ENCODE measurements around the gene PIKFYVE. TPM values are rescaled to one million over a fixed set of nuclear protein-coding genes. Genes with fewer than 3 reads are reported as not detected.
A peak's percentile ranks its signal among the peaks of the same experiment; 100 is the strongest.
"Not testable (repeated sequence)": the region's sequence is repeated elsewhere in the genome, so short reads cannot be mapped to it uniquely, and the experiment has no call there.

PIKFYVE gene
- total RNA-seq, 1 experiment from 2014 or later, result 32.1 TPM

- intact Hi-C loops (cut with micrococcal nuclease; ENCODE audit: unreplicated experiment), result loop anchor here (10.0 kb wide), 1 partner anchor 642 kb away; the partner anchor contains the start of gene METTL21A
- H3K27me3 ChIP-seq (replicated peaks; ENCODE audit: insufficient read depth, low read depth, low read length, poor library complexity), result no peaks in the 10 kb centered on the region
- peak overlapping the region; percentile 89 for H3K27ac ChIP-seq (ENCODE audit: low read depth, low read length, poor library complexity, severe bottlenecking)
- no TSS peak for BruUV-seq (replicated peaks)
- peaks cover 3% of the 10 kb centered on the region for H3K36me3 ChIP-seq (ENCODE audit: insufficient read depth, low read length, poor library complexity, severe bottlenecking)
- TF ChIP-seq EZH2 (IDR thresholded peaks at IDR 0.05; ENCODE audit: borderline replicate concordance, low read depth, low read length, poor library complexity, severe bottlenecking), result no peak
- TF ChIP-seq, protein P1, sequence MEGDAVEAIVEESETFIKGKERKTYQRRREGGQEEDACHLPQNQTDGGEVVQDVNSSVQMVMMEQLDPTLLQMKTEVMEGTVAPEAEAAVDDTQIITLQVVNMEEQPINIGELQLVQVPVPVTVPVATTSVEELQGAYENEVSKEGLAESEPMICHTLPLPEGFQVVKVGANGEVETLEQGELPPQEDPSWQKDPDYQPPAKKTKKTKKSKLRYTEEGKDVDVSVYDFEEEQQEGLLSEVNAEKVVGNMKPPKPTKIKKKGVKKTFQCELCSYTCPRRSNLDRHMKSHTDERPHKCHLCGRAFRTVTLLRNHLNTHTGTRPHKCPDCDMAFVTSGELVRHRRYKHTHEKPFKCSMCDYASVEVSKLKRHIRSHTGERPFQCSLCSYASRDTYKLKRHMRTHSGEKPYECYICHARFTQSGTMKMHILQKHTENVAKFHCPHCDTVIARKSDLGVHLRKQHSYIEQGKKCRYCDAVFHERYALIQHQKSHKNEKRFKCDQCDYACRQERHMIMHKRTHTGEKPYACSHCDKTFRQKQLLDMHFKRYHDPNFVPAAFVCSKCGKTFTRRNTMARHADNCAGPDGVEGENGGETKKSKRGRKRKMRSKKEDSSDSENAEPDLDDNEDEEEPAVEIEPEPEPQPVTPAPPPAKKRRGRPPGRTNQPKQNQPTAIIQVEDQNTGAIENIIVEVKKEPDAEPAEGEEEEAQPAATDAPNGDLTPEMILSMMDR (conservative IDR thresholded peaks at IDR 0.05; ENCODE audit: low read depth, low read length), result no peak
- POLR2A ChIA-PET (ENCODE audit: low non-redundant PET), result no interaction called here
- no peak for DNase-seq (ENCODE audit: low spot score)
- peaks cover 7% of the 10 kb centered on the region for H3K9me3 ChIP-seq (ENCODE audit: low read depth, low read length, poor library complexity, severe bottlenecking)
- CTCF ChIA-PET, result interaction anchor here (0.6 to 1.2 kb wide), 3 partner anchors 12 to 34 kb away, joined by 3 to 4 read pairs (median 3); partner anchors contain the start of gene IDH1
- peak overlapping the region; percentile 86 for H3K4me3 ChIP-seq (ENCODE audit: low read depth, low read length, poor library complexity, severe bottlenecking)
- H3K4me1 ChIP-seq (ENCODE audit: insufficient read depth, low read length, poor library complexity, severe bottlenecking), result peaks cover 17% of the 10 kb centered on the region
These were observed 468 bp downstream of the PIKFYVE start for GRCh38 chr2:208266553-208266893.

DNA sequence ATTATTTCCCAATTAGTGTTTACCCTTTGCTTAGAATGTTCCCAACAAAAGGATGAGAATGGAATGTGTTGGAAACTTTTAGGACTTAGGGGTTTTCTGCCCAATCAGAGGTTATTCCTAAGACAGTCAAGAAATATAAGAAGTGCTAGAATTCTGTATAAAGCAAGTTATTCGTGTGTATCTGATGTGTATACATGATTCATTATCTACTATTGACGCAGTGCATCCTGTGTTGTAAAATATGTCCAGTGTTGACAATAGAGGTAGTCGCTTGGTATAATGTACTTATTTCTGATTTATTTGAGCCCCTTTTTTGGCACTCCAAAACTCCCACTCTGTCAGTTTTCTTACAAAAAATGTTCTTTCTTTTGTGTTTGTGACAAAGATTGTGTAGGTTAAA, 881 bp downstream of the PIKFYVE start:
- no peak for DNase-seq (ENCODE audit: low spot score)
- Histone ChIP-seq H3K4me1 (ENCODE audit: insufficient read depth, low read length, poor library complexity, severe bottlenecking) (peaks cover 17% of the 10 kb centered on the region), H3K27ac (ENCODE audit: low read depth, low read length, poor library complexity, severe bottlenecking) (peak overlapping the region; percentile 89), H3K36me3 (ENCODE audit: insufficient read depth, low read length, poor library complexity, severe bottlenecking) (peaks cover 5% of the 10 kb centered on the region), H3K9me3 (ENCODE audit: low read depth, low read length, poor library complexity, severe bottlenecking) (peaks cover 7% of the 10 kb centered on the region), H3K27me3 (replicated peaks; ENCODE audit: insufficient read depth, low read depth, low read length, poor library complexity) (no peaks in the 10 kb centered on the region), H3K4me3 (ENCODE audit: low read depth, low read length, poor library complexity, severe bottlenecking) (peak overlapping the region; percentile 86)
- TF ChIP-seq, protein P1 (conservative IDR thresholded peaks at IDR 0.05; ENCODE audit: low read depth, low read length), result no peak
- no peak for TF ChIP-seq EZH2 (IDR thresholded peaks at IDR 0.05; ENCODE audit: borderline replicate concordance, low read depth, low read length, poor library complexity, severe bottlenecking)
- CTCF ChIA-PET, result interaction anchor here (1.2 kb wide), 1 partner anchor 13 kb away, joined by 3 read pairs; no protein-coding TSS in a partner anchor
- intact Hi-C loops (cut with micrococcal nuclease; ENCODE audit: unreplicated experiment), result loop anchor here (10.0 kb wide), 1 partner anchor 642 kb away; the partner anchor contains the start of gene METTL21A
- POLR2A ChIA-PET (ENCODE audit: low non-redundant PET), result no interaction called here
- BruUV-seq (replicated peaks), result TSS peak; percentile 59

- H3K4me1 ChIP-seq (ENCODE audit: insufficient read depth, low read length, poor library complexity, severe bottlenecking), result peaks cover 17% of the 10 kb centered on the region
- intact Hi-C loops (cut with micrococcal nuclease; ENCODE audit: unreplicated experiment), result loop anchor here (10.0 kb wide), 1 partner anchor 643 kb away; the partner anchor contains the start of gene METTL21A
- H3K9me3 ChIP-seq (ENCODE audit: low read depth, low read length, poor library complexity, severe bottlenecking); BruUV-seq (replicated peaks); POLR2A ChIA-PET (ENCODE audit: low non-redundant PET); CTCF ChIA-PET; DNase-seq (ENCODE audit: low spot score); H3K27me3 ChIP-seq (replicated peaks; ENCODE audit: insufficient read depth, low read depth, low read length, poor library complexity): not testable (repeated sequence)
- H3K36me3 ChIP-seq (ENCODE audit: insufficient read depth, low read length, poor library complexity, severe bottlenecking), result peaks cover 11% of the 10 kb centered on the region
- H3K4me3 ChIP-seq (ENCODE audit: low read depth, low read length, poor library complexity, severe bottlenecking), result peak overlapping the region; percentile 86
- peak overlapping the region; percentile 59 for H3K27ac ChIP-seq (ENCODE audit: low read depth, low read length, poor library complexity, severe bottlenecking)
These were observed 1.5 kb downstream of the PIKFYVE start for GRCh38 chr2:208267526-208267925.

All from A673 (cell line).